Activated CD8-positive, alpha-beta memory T cell treated with anti-CD3 and anti-CD28 coated beads for 4 hours (primary cell): Measurements from ENCODE around the gene RGS6.
"Not testable (repeated sequence)": the region's sequence is repeated elsewhere in the genome, so short reads cannot be mapped to it uniquely, and the experiment has no call there.

Experiments
- DNase-seq, 2 donors: peaks; one replicate each; pipeline ENCODE4 v3.0.0-alpha.2; 2020; ENCODE audit warnings: low read depth in 2 of 2

RGS6 gene

GRCh38 chr14:71932229-71932981, at the start of gene RGS6:
Gene RGS6 (plus strand): TSS chr14:71932429.
- no peak for DNase-seq

GRCh38 chr14:71883094-71883493, 49.1 kb upstream of the RGS6 start:
- no peak for DNase-seq

GRCh38 chr14:71885301-71885700, 46.9 kb upstream of the RGS6 start:
- DNase-seq: no peak

GRCh38 chr14:71887802-71888201, 44.4 kb upstream of the RGS6 start:
- DNase-seq: not testable (repeated sequence)

GRCh38 chr14:71890541-71890940, 41.7 kb upstream of the RGS6 start:
- no peak for DNase-seq

- DNase-seq: no peak
Observed at GRCh38 chr14:71891185-71891584, 41.0 kb upstream of the RGS6 start.

- DNase-seq: no peak
Observed at GRCh38 chr14:71891970-71892369, 40.3 kb upstream of the RGS6 start.

GRCh38 chr14:71905031-71905430, 27.2 kb upstream of the RGS6 start:
- no peak for DNase-seq

GRCh38 chr14:71905860-71906259, 26.4 kb upstream of the RGS6 start:
- no peak for DNase-seq

GRCh38 chr14:71907793-71908515, 24.3 kb upstream of the RGS6 start:
- DNase-seq: no peak

- no peak for DNase-seq
Observed at GRCh38 chr14:71911669-71912068, 20.6 kb upstream of the RGS6 start.

GRCh38 chr14:71913342-71913741, 18.9 kb upstream of the RGS6 start:
- no peak for DNase-seq

- no peak for DNase-seq
Observed at GRCh38 chr14:71918955-71919354, 13.3 kb upstream of the RGS6 start.

GRCh38 chr14:71923513-71923912, 8.7 kb upstream of the RGS6 start:
- DNase-seq: no peak

- no peak for DNase-seq
Observed at GRCh38 chr14:71931492-71932228, 569 bp upstream of the RGS6 start.

GRCh38 chr14:71933001-71933587, 865 bp downstream of the RGS6 start:
- DNase-seq: no peak

GRCh38 chr14:71938273-71938672, 6.0 kb downstream of the RGS6 start:
- DNase-seq: not testable (repeated sequence)

- DNase-seq: not testable (repeated sequence)
Observed at GRCh38 chr14:71939344-71939743, 7.1 kb downstream of the RGS6 start.

- not testable (repeated sequence) for DNase-seq
Observed at GRCh38 chr14:71940500-71940899, 8.3 kb downstream of the RGS6 start.

GRCh38 chr14:71941616-71942015, 9.4 kb downstream of the RGS6 start:
- not testable (repeated sequence) for DNase-seq

GRCh38 chr14:71942904-71943694, 10.9 kb downstream of the RGS6 start:
- no peak for DNase-seq

- DNase-seq: no peak
Observed at GRCh38 chr14:71943695-71944018, 11.4 kb downstream of the RGS6 start.
